ENCODE measurements around the gene STK32C.
A peak's percentile ranks its signal among the peaks of the same experiment; 100 is the strongest.

The STK32C gene

DNA sequence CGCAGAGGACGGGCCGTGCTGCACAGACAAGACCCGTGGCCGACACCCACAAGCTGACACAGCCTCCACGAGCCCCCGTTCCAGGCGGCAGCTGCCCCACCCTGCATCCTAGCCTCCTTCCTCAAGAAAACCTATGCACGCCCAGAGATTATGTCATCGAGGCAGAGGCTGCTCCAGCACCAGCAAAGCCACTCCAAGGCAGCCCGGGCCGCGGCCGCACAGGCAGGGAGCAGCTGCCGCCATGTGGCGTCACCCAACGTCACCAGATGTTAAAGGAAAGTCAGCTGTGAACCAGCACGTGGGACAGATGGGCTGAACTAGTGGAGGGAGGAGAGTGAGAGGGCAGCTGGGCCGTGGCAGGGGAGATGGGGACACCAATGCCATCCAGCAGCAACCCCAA, 59.8 kb downstream of the STK32C start:
- no peak for DNase-seq (ENCODE audit: low spot score)

DNA sequence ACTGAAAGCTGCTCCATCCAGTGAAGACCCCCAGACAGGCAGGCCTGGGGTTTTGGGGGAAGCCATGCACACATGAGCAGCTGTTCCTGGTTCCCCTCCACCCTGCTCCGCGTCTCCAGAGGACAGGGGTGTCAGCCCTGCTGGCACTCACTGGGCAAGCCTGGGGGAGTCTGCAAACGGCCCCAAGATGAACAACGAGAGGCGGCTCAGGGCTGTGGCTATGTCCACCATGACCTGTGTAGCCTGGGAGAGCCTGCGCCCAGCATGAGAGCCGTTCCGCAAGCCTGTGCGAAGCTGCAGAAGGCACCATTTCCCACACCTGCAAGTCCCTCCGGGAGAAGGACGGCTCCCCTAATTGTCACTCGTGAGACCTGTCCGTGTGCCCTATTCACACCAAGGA, 61.5 kb downstream of the STK32C start:
- DNase-seq (ENCODE audit: low spot score): no peak

GRCh38 chr10:132245056-132245455, 62.7 kb downstream of the STK32C start:
- DNase-seq (ENCODE audit: low spot score): no peak

DNA sequence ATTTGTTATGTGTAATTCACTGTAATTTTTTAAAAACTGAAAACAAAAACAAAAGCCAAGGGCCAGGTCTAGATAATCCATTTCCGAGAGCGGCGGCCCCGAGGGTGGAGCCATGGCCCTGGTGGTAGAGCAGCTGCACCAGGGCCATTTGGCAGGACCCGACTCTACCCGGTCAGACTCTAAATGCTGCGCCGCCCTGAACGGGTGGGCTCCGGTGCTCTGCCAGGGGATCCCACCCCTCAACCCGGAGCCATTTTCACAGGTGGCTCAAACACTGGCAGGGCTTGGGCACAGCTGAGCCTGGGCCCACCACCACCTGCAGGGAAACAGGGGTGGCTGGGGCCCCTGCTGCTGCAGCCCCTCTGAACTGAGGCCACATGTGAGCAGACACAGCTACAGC, 64.1 kb downstream of the STK32C start:
- DNase-seq (ENCODE audit: low spot score): no peak

- peak; percentile 69 for DNase-seq (ENCODE audit: low spot score)
These were observed 64.6 kb downstream of the STK32C start for GRCh38 chr10:132243141-132243540.

DNA sequence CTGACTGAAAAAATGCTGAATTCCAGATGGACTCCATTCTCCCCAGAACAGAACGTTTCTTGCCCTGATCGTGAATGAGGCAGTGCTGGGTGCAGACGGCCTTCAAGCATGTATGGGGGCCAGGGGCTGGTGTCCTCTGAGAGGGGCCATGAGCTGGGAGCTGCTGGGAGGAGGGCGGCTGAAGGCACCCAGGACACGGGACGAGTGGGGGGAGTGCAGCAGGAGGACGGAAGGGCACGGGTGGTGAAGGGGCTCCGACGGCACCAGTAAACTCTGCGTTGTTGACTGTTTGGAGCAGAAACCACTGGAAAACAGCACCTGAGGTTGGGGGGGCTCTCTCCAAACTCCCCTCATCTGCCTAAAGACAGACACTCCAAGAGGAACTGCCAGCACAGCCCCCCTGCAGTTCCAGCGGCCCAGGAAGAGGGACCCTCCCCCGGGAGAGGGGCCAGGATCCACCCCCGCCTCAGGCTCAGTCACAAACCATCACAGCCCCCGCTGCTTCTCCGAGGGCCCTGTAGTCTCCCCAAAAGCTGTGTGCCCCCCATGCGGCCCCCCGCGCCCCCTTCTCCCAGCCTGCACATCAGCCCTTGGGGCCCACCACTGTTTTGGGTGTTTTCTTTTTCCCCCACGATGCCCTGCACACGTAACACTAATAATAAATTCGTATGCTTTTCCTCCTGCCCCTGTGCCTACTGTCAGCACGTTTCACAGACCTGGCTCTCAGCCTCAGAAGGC, 65.5 kb downstream of the STK32C start:
- DNase-seq (ENCODE audit: low spot score): no peak

GRCh38 chr10:132241496-132241895, 66.3 kb downstream of the STK32C start:
- DNase-seq (ENCODE audit: low spot score): no peak

DNA sequence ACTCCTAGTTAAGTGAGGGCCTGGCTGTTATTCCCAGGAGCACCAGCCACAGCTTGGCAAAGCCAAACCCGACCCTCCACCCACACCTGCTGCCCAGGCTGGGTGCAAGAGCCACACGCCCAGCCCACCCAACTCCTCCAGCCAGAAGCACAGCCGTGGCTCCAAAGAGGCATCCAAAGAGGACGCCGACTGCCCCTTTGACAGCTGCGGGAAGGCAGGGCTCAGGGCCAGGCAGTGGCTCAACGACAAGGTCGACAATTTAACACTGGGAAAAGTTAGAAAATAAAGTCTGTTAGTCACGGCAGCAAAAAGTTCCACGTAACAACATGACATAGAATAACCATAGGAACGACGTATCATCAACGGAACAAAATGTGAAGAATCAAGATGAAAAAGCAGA, 66.7 kb downstream of the STK32C start:
- no peak for DNase-seq (ENCODE audit: low spot score)

GRCh38 chr10:132240581-132240980, 67.2 kb downstream of the STK32C start:
- no peak for DNase-seq (ENCODE audit: low spot score)

GRCh38 chr10:132240156-132240555, 67.6 kb downstream of the STK32C start:
- DNase-seq (ENCODE audit: low spot score): no peak

GRCh38 chr10:132239126-132240031, 68.4 kb downstream of the STK32C start:
- DNase-seq (ENCODE audit: low spot score): no peak

DNA sequence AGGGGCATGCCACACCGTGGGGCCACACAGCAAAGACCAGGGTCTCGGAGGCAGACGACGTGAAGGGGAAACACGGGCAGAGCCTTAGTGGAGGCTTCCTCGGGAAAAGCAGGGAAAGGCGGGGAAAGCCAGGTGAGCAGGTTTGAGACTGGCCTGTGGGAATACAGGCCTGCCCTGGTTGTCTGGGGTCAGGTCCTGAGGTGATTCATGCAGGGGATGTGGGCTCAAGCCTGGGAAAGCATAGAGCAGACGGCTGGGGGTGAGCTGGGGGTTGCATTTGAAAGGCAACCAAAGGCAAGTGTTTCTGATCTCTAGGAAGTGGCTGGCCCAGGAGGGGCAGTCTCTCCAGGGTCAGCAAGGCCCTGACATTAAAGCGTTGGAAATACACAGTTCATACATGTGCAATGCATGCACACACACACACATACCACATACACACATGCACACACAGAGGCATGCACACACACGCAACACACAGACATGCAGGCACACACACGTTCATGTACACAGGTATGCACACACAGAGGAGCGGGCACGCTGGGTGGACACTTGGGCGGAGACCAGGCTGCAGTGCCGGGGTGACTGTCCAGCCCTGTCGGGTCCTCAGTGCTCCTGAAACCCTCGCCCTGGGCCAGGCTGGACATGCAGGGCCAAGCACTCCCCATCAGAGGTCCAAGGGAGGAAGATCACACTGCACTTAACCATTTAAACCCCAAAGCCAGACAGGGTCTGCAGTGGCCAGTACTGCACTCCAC, 69.2 kb downstream of the STK32C start:
- DNase-seq (ENCODE audit: low spot score): no peak

DNA sequence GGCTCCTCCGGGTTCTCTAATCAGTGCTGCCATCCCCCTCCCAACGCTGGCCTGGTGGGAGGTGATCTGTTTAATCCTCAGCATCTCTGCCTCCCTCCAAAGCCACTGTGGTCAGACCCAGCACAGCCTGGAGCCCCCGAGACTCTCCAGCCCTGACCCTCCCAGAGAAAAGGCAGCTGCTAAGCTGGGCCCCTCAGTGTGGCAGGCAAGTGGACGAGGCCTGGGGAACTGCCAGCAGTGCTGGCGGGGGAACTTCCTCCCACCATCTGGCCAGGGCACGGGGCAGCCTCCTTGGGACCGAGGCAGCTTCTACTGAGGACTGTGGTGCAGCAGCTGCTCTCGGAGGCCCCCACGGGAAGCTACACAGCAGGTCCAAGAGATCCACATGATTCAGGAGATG, 69.9 kb downstream of the STK32C start:
- peak; percentile 68 for DNase-seq (ENCODE audit: low spot score)

- no peak for DNase-seq (ENCODE audit: low spot score)
These were observed 70.4 kb downstream of the STK32C start for GRCh38 chr10:132237396-132237795.

- DNase-seq (ENCODE audit: low spot score): no peak
These were observed 70.9 kb downstream of the STK32C start for GRCh38 chr10:132236881-132237280.

GRCh38 chr10:132236161-132236560, 71.6 kb downstream of the STK32C start:
- DNase-seq (ENCODE audit: low spot score): no peak

GRCh38 chr10:132234860-132235259, 72.9 kb downstream of the STK32C start:
- DNase-seq (ENCODE audit: low spot score): no peak

GRCh38 chr10:132233501-132234085, 74.2 kb downstream of the STK32C start:
- no peak for DNase-seq (ENCODE audit: low spot score)

- no peak for DNase-seq (ENCODE audit: low spot score)
These were observed 74.8 kb downstream of the STK32C start for GRCh38 chr10:132232981-132233380.

- no peak for DNase-seq (ENCODE audit: low spot score)
These were observed 75.5 kb downstream of the STK32C start for GRCh38 chr10:132232023-132232951.

GRCh38 chr10:132231656-132232022, 76.1 kb downstream of the STK32C start:
- no peak for DNase-seq (ENCODE audit: low spot score)

All from ecto neural progenitor cell (in vitro differentiated cells).